ENCODE measurements around the gene CES1. TPM values are rescaled to one million over a fixed set of nuclear protein-coding genes. Genes with fewer than 3 reads are reported as not detected.
A peak's percentile ranks its signal among the peaks of the same experiment; 100 is the strongest.

CES1 gene
- total RNA-seq (10 to 100 TPM in 8 of 10 donors, 1 to 10 TPM in 2; 7.1 to 24.9 (median 21.7) TPM), polyA plus RNA-seq (10 to 100 TPM in 1 of 2 donors, 1 to 10 TPM in 1; 5.8 to 49.8 TPM)
- long read RNA-seq, donor 1, transcript CES1-201 (14 exons, 2,006 nt): major isoform, 9 of 30 reads
- long read RNA-seq, donor 1, transcript CES1-202 (14 exons, 1,835 nt): major isoform, 9 of 30 reads
- long read RNA-seq, donor 1, partial matches to known transcripts: 6 of 30 reads
- long read RNA-seq, donor 1, other reads (novel, unspliced or antisense): 4 of 30 reads
- long read RNA-seq, donor 2, transcript CES1-202 (14 exons, 1,835 nt): major isoform, 21 of 51 reads
- long read RNA-seq, donor 2, transcript CES1-201 (14 exons, 2,006 nt): minor isoform, 16 of 51 reads
- long read RNA-seq, donor 2, partial matches to known transcripts: 3 of 51 reads
- long read RNA-seq, donor 2, other reads (novel, unspliced or antisense): 8 of 51 reads
- long read RNA-seq, donor 3, transcript CES1-201 (14 exons, 2,006 nt): minor isoform, 19 of 59 reads
- long read RNA-seq, donor 3, transcript CES1-202 (14 exons, 1,835 nt): major isoform, 24 of 59 reads
- long read RNA-seq, donor 3, partial matches to known transcripts: 7 of 59 reads
- long read RNA-seq, donor 3, other reads (novel, unspliced or antisense): 5 of 59 reads

DNA sequence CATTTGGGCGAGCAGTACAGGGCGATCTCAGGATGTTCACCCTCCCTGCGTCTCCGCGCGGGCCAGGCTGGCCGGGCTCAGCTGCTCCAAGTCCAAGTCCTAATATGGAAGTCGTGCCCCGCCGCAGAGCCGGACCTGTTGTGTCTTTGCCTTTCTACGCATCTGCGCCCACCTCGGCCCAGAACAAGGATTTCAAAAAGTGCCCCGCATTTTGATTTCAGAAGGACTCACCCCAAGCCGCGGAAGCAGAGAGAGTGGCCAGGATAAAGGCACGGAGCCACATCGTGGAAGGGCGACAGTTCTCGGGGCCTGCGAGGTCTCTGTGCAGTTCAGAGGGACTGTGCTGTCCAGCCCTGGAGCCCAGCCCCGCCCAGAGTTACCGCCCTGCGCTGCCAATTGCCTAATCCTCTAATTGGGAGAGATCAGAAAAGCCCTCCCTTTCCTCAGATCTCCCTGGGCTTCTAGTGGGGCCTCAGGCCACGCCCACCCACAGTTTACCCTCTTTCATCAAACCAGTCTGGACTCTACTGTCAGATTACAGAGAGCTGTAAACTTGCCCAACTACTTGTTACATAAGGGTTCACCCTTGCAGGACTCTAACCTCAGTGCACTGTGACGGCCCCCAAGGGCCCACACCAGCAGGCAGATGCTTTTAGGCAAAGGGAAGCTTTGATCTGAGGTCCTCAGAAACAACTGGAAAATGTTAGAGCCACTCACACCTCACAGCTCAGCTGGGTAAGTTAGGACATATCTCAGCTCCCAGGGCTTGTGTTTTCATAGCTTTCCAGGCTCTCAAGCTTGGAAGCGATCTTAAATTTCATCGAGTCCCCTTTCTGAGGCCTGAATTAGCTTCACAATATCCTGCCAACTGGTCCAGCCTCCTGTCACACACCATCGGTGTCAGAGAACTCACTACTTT lies at the start of gene CES1:
Gene CES1, minus strand, starts transcription at position 324 of the 919 bp plus-strand sequence. Its CDS starts 41 bp downstream, at position 283.
- Histone ChIP-seq H3K36me3 (no peaks in the 10 kb centered on the region), H3K27me3 (peaks cover 0 to 6% (median 0%) of the 10 kb centered on the region in 7 donors), H3K4me3 (peak within 1 kb of the TSS in 9 of 10 donors; percentile 2 to 47 (median 24)), H3K27ac (peak within 1 kb of the TSS in 7 of 10 donors; percentile 10 to 59 (median 40)), H3K4me1 (peaks cover 0 to 21% (median 6%) of the 10 kb centered on the region in 9 donors), H3K9me3 (no peaks in the 10 kb centered on the region)
- DNase-seq (peak; percentile 64 to 68), ATAC-seq (peak; percentile 61 to 88 (median 75))
- 60 to 65% methylated on average over 30 of the region's 30 CpGs for WGBS, 2 donors
- intact Hi-C loops (cut with DNase I): loop anchor here in 3 of 10 donors (5.0 to 10.0 kb wide), 2 partner anchors 68 to 71 kb away; no protein-coding TSS in a partner anchor
- TF ChIP-seq, protein P1, sequence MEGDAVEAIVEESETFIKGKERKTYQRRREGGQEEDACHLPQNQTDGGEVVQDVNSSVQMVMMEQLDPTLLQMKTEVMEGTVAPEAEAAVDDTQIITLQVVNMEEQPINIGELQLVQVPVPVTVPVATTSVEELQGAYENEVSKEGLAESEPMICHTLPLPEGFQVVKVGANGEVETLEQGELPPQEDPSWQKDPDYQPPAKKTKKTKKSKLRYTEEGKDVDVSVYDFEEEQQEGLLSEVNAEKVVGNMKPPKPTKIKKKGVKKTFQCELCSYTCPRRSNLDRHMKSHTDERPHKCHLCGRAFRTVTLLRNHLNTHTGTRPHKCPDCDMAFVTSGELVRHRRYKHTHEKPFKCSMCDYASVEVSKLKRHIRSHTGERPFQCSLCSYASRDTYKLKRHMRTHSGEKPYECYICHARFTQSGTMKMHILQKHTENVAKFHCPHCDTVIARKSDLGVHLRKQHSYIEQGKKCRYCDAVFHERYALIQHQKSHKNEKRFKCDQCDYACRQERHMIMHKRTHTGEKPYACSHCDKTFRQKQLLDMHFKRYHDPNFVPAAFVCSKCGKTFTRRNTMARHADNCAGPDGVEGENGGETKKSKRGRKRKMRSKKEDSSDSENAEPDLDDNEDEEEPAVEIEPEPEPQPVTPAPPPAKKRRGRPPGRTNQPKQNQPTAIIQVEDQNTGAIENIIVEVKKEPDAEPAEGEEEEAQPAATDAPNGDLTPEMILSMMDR (IDR thresholded peaks at IDR 0.05): no peak

- H3K36me3 ChIP-seq: no peaks in the 10 kb centered on the region
- H3K27me3 ChIP-seq: peaks cover 0 to 15% (median 0%) of the 10 kb centered on the region in 7 donors
- intact Hi-C loops (cut with DNase I): no loop called here
- TF ChIP-seq, protein P1 (IDR thresholded peaks at IDR 0.05): no peak
- DNase-seq: no peak
- WGBS, 2 donors: 58 to 73% methylated on average over 4 of the region's 4 CpGs
- H3K27ac ChIP-seq: no peak overlapping the region
- H3K4me3 ChIP-seq: no peak overlapping the region
- no peak for ATAC-seq
- H3K4me1 ChIP-seq: no peaks in the 10 kb centered on the region
- no peaks in the 10 kb centered on the region for H3K9me3 ChIP-seq
Measured at GRCh38 chr16:55876854-55877253, 44.0 kb upstream of the CES1 start.

DNA sequence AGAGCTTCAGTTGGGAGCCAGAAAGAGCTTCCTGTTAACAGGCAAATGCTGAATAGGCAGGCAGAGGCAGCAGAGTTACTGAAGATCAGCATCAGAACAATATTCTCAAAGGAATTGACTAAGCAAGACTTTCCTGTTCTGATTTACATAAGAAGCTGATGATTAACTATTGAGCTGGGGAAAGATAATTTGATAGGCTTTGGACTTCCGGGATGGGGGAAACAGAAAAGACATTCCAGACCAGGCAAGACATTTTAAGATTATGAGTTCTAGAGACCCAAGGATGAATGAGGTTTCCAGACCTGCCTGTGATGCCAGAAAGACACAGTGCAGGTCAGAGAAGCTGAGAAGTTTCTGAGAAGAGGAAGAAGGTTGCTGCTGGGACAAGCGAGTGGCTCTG lies 42.4 kb upstream of the CES1 start, which contains the start of gene CES5A:
Gene CES5A, minus strand, starts transcription at position 101 of the 400 bp plus-strand sequence. CDS start 152 bp downstream, outside the sequence.
- TF ChIP-seq, protein P1 (IDR thresholded peaks at IDR 0.05): no peak
- DNase-seq: no peak
- intact Hi-C loops (cut with DNase I): no loop called here
- H3K9me3 ChIP-seq: no peaks in the 10 kb centered on the region
- H3K4me3 ChIP-seq: no peak within 1 kb of the TSS
- H3K4me1 ChIP-seq: no peaks in the 10 kb centered on the region
- H3K27ac ChIP-seq: no peak within 1 kb of the TSS
- no peaks in the 10 kb centered on the region for H3K36me3 ChIP-seq
- no peak for ATAC-seq
- 74 to 83% methylated on average over 2 of the region's 2 CpGs for WGBS, 2 donors
- peaks cover 0 to 15% (median 3%) of the 10 kb centered on the region in 7 donors for H3K27me3 ChIP-seq

Measured in heart right ventricle (tissue), 16 donors.